ENCODE results near the gene PHF24. TPM values are rescaled to one million over a fixed set of nuclear protein-coding genes. Genes with fewer than 3 reads are reported as not detected.
"Not testable (repeated sequence)": the region's sequence is repeated elsewhere in the genome, so short reads cannot be mapped to it uniquely, and the experiment has no call there.

The PHF24 gene
- under 1 TPM in 2 of 4 donors, not detected in 2; 0.16 to 0.27 TPM for total RNA-seq

- H3K4me3 ChIP-seq, result peak within 1 kb of the TSS in 3 of 4 donors; percentile 32 to 55 (median 41)
- H3K27me3 ChIP-seq, result peaks cover 79% of the 10 kb centered on the region
- TF ChIP-seq POLR2A (IDR thresholded peaks at IDR 0.05) (no peak), CTCF (IDR thresholded peaks at IDR 0.05) (no peak), POLR2AphosphoS5 (IDR thresholded peaks at IDR 0.05) (no peak), EP300 (IDR thresholded peaks at IDR 0.05; ENCODE audit: low read depth) (no peak)
- H3K9me3 ChIP-seq, result no peaks in the 10 kb centered on the region
- 2 to 43% methylated on average over 2 to 86 of the region's 116 CpGs for WGBS, 2 donors (ENCODE audit: low coverage in 1 of 2)
- H3K36me3 ChIP-seq, result no peaks in the 10 kb centered on the region
- DNase-seq, result no peak
- in situ Hi-C loops (cut with MboI; ENCODE audit: low pct_ligation_motif_present in 1 of 4, low pct_unique_long_range_greater_than_20kb in 1 of 4, low sequenced_read_pairs in 3 of 4), result no loop called here
- intact Hi-C loops (cut with DNase I; ENCODE audit: low total_unique reads), result no loop called here
- H3K27ac ChIP-seq, result no peak within 1 kb of the TSS
- H3K4me1 ChIP-seq, result peaks cover 0 to 9% (median 7%) of the 10 kb centered on the region in 4 donors
These were observed at the start of gene PHF24 for GRCh38 chr9:34957492-34958410. Gene PHF24 (plus strand): TSS chr9:34958285. CDS start chr9:34971299, 13,014 bp downstream.

- Histone ChIP-seq H3K9me3 (peaks cover 7 to 14% of the 10 kb centered on the region in 2 donors), H3K4me1 (no peaks in the 10 kb centered on the region), H3K36me3 (no peaks in the 10 kb centered on the region), H3K27ac (no peak overlapping the region), H3K27me3 (peaks cover 14% of the 10 kb centered on the region), H3K4me3 (no peak overlapping the region)
- in situ Hi-C loops (cut with MboI; ENCODE audit: low pct_ligation_motif_present in 1 of 4, low pct_unique_long_range_greater_than_20kb in 1 of 4, low sequenced_read_pairs in 3 of 4) (no loop called here), intact Hi-C loops (cut with DNase I; ENCODE audit: low total_unique reads) (no loop called here)
- no peak for DNase-seq
- TF ChIP-seq CTCF (IDR thresholded peaks at IDR 0.05) (no peak), POLR2A (IDR thresholded peaks at IDR 0.05) (no peak), EP300 (IDR thresholded peaks at IDR 0.05; ENCODE audit: low read depth) (no peak), POLR2AphosphoS5 (IDR thresholded peaks at IDR 0.05) (no peak)
- WGBS, 2 donors (ENCODE audit: low coverage in 1 of 2), result 94% methylated on average over 4 of the region's 4 CpGs; no CpG with 5 or more reads in 1 of the 2 donors
These were observed 31.0 kb upstream of the PHF24 start for GRCh38 chr9:34927061-34927460.

GRCh38 chr9:34928921-34929320 lies 29.2 kb upstream of the PHF24 start:
- intact Hi-C loops (cut with DNase I; ENCODE audit: low total_unique reads) (no loop called here), in situ Hi-C loops (cut with MboI; ENCODE audit: low pct_ligation_motif_present in 1 of 4, low pct_unique_long_range_greater_than_20kb in 1 of 4, low sequenced_read_pairs in 3 of 4) (no loop called here)
- Histone ChIP-seq H3K4me1 (no peaks in the 10 kb centered on the region), H3K9me3 (peaks cover 7 to 14% of the 10 kb centered on the region in 2 donors), H3K4me3 (no peak overlapping the region), H3K36me3 (no peaks in the 10 kb centered on the region), H3K27me3 (peaks cover 17% of the 10 kb centered on the region), H3K27ac (no peak overlapping the region)
- DNase-seq, result no peak
- no peak for TF ChIP-seq POLR2AphosphoS5 (IDR thresholded peaks at IDR 0.05)
- no peak for TF ChIP-seq CTCF (IDR thresholded peaks at IDR 0.05)
- no peak for TF ChIP-seq EP300 (IDR thresholded peaks at IDR 0.05; ENCODE audit: low read depth)
- TF ChIP-seq POLR2A (IDR thresholded peaks at IDR 0.05), result no peak
- WGBS, 2 donors (ENCODE audit: low coverage in 1 of 2), result 96 to 100% methylated on average over 1 of the region's 1 CpG

GRCh38 chr9:34929506-34930102 lies 28.5 kb upstream of the PHF24 start:
- in situ Hi-C loops (cut with MboI; ENCODE audit: low pct_ligation_motif_present in 1 of 4, low pct_unique_long_range_greater_than_20kb in 1 of 4, low sequenced_read_pairs in 3 of 4) (no loop called here), intact Hi-C loops (cut with DNase I; ENCODE audit: low total_unique reads) (no loop called here)
- Histone ChIP-seq H3K36me3 (no peaks in the 10 kb centered on the region), H3K4me3 (no peak overlapping the region), H3K4me1 (no peaks in the 10 kb centered on the region), H3K27me3 (peaks cover 17% of the 10 kb centered on the region), H3K9me3 (peaks cover 7 to 10% of the 10 kb centered on the region in 2 donors), H3K27ac (no peak overlapping the region)
- TF ChIP-seq CTCF (IDR thresholded peaks at IDR 0.05) (peak in 3 of 5 experiments; percentile 40 to 43 (median 43)), POLR2AphosphoS5 (IDR thresholded peaks at IDR 0.05) (no peak), EP300 (IDR thresholded peaks at IDR 0.05; ENCODE audit: low read depth) (no peak), POLR2A (IDR thresholded peaks at IDR 0.05) (no peak)
- 26 to 31% methylated on average over 6 to 7 of the region's 7 CpGs for WGBS, 2 donors (ENCODE audit: low coverage in 1 of 2)
- no peak for DNase-seq

- H3K4me3 ChIP-seq; H3K27me3 ChIP-seq; H3K36me3 ChIP-seq; DNase-seq; H3K27ac ChIP-seq; H3K9me3 ChIP-seq; intact Hi-C loops (cut with DNase I; ENCODE audit: low total_unique reads); in situ Hi-C loops (cut with MboI; ENCODE audit: low pct_ligation_motif_present in 1 of 4, low pct_unique_long_range_greater_than_20kb in 1 of 4, low sequenced_read_pairs in 3 of 4); H3K4me1 ChIP-seq: not testable (repeated sequence)
These were observed 18.1 kb upstream of the PHF24 start for GRCh38 chr9:34939989-34940388.
